KMS-11 (cell line): ENCODE data around the gene PAM16.

Source experiments
- H2AFZ ChIP-seq: fragments of 200-600 bp; sonication (generic); 2 replicates; pipeline ENCODE4 v1.6.1; 2016; ENCODE audit warnings: antibody characterized with exemption, mixed run types, low read depth
- H3K27ac ChIP-seq: fragments of 200-600 bp; sonication (generic); 2 replicates; pipeline ENCODE4 v1.6.1; 2016; ENCODE audit warnings: mild to moderate bottlenecking, mixed run types
- H3K27me3 ChIP-seq: fragments of 200-600 bp; sonication (generic); 2 replicates; pipeline ENCODE4 v1.6.1; 2017; ENCODE audit warnings: mild to moderate bottlenecking, low read depth, mixed run types, moderate library complexity; ENCODE audit not compliant: insufficient read depth
- H3K36me3 ChIP-seq: fragments of 200-600 bp; sonication (generic); 2 replicates; pipeline ENCODE4 v1.6.1; 2017; ENCODE audit warnings: mild to moderate bottlenecking, mixed run types; ENCODE audit not compliant: insufficient read depth
- H3K4me1 ChIP-seq: fragments of 200-600 bp; sonication (generic); 2 replicates; pipeline ENCODE4 v1.6.1; 2016; ENCODE audit warnings: mild to moderate bottlenecking, low read depth, mixed run types; ENCODE audit not compliant: poor library complexity, severe bottlenecking
- H3K4me2 ChIP-seq: fragments of 200-600 bp; sonication (generic); 2 replicates; pipeline ENCODE4 v1.7.0; 2016; ENCODE audit warnings: mild to moderate bottlenecking, mixed run types
- H3K4me3 ChIP-seq: fragments of 200-600 bp; sonication (generic); IDR thresholded peaks from 2 replicates; pipeline ENCODE4 v1.6.1; 2017; ENCODE audit warnings: low read depth, low read length, mixed read lengths; ENCODE audit not compliant: insufficient read depth
- H3K79me2 ChIP-seq: fragments of 200-600 bp; sonication (generic); 2 replicates; pipeline ENCODE4 v1.6.1; 2016; ENCODE audit warnings: low read depth, mixed run types; ENCODE audit not compliant: insufficient read depth
- H3K9ac ChIP-seq: fragments of 200-600 bp; sonication (generic); 2 replicates; pipeline ENCODE4 v1.6.1; 2016; ENCODE audit warnings: mild to moderate bottlenecking, mixed run types
- H4K20me1 ChIP-seq: fragments of 200-600 bp; sonication (generic); 2 replicates; pipeline ENCODE4 v1.6.1; 2016; ENCODE audit warnings: mild to moderate bottlenecking, mixed run types; ENCODE audit not compliant: insufficient read depth
- TF ChIP-seq, protein P1 (sequence below): fragments of 200-600 bp; sonication (generic); conservative IDR thresholded peaks from 2 replicates; pipeline ENCODE4 v1.6.1; 2017; ENCODE audit warnings: low read depth, mild to moderate bottlenecking, antibody characterized with exemption, low read length, moderate library complexity, mixed read lengths

Gene PAM16

DNA sequence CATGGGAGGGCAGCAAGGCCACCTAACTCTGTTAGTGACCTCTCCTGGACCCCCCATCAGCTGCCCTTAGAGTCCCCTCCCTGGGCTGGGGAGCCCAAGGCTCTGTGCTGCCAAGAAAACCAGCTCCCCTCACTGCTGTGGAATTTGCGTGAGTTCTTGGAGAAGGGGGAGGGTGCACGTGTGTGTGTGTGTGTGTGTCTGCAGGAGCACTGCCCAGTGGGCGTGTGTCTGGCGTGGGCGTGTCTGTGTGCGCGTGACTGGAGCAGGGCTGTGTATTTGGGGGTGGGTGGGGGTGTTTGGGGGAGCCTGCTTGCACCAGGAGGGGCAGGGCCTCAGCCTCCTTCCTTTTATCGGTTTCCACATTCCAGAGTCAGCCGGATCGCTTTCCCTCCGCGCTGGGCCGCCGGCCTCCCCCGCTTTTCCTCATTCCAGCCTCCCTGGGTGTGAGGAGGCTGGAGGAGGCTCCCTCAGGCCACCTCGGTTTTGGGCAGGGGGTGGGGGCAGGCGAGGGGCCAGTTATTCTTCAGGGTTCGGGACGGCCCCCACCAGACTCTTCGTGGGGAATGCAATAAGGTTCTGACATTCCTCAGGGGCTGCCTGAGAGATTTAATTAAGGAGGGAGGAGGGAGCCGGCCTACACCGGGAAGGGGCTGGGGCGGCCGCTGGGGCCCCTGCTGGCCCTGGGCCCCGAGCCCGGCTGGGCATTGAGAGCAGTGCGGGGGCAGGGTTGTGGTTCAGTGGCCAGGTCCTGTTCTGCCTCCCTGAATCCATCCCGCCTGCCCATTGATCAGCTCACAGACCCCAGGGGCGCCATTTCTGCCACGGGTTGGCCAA, 23.0 kb upstream of the PAM16 start:
- Histone ChIP-seq H3K9ac (no peak overlapping the region), H3K4me3 (no peak overlapping the region), H3K4me2 (no peak overlapping the region), H3K79me2 (no peaks in the 10 kb centered on the region), H4K20me1 (no peaks in the 10 kb centered on the region), H3K27me3 (no peaks in the 10 kb centered on the region), H2AFZ (no peak overlapping the region), H3K27ac (no peak overlapping the region), H3K36me3 (no peaks in the 10 kb centered on the region), H3K4me1 (no peaks in the 10 kb centered on the region)
- TF ChIP-seq, protein P1, sequence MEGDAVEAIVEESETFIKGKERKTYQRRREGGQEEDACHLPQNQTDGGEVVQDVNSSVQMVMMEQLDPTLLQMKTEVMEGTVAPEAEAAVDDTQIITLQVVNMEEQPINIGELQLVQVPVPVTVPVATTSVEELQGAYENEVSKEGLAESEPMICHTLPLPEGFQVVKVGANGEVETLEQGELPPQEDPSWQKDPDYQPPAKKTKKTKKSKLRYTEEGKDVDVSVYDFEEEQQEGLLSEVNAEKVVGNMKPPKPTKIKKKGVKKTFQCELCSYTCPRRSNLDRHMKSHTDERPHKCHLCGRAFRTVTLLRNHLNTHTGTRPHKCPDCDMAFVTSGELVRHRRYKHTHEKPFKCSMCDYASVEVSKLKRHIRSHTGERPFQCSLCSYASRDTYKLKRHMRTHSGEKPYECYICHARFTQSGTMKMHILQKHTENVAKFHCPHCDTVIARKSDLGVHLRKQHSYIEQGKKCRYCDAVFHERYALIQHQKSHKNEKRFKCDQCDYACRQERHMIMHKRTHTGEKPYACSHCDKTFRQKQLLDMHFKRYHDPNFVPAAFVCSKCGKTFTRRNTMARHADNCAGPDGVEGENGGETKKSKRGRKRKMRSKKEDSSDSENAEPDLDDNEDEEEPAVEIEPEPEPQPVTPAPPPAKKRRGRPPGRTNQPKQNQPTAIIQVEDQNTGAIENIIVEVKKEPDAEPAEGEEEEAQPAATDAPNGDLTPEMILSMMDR, result no peak

DNA sequence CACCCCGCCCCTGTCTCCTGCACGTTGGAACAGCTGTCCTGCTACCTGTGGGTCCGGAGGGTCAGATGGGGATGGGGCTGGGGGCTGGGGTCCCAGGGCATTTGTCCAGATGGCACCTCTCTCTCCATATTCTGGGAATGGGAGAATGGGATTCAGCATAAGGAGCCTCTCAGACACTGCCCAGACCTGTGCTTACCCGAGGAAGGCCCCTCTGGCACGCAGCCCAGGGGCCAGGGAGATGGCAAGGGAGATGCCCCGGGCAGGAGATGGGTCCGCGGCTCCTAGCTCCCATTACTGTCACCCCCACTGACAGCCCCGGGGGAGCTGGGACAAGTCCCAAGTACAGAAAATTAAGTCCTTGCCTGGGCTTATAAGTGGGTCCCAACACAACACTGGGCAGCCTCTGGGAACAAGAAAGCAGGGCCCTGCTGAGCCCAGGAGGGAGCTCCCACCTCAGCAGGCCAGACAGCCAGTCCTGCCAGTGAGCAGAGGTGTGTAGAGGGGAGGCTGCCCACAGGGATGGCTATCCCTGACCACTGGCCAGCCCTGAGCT, 22.3 kb upstream of the PAM16 start:
- Histone ChIP-seq H3K27ac (no peak overlapping the region), H3K36me3 (no peaks in the 10 kb centered on the region), H4K20me1 (no peaks in the 10 kb centered on the region), H3K79me2 (no peaks in the 10 kb centered on the region), H3K9ac (no peak overlapping the region), H3K4me2 (no peak overlapping the region), H3K4me1 (no peaks in the 10 kb centered on the region), H3K27me3 (no peaks in the 10 kb centered on the region), H3K4me3 (no peak overlapping the region), H2AFZ (no peak overlapping the region)
- TF ChIP-seq, protein P1, result no peak

DNA sequence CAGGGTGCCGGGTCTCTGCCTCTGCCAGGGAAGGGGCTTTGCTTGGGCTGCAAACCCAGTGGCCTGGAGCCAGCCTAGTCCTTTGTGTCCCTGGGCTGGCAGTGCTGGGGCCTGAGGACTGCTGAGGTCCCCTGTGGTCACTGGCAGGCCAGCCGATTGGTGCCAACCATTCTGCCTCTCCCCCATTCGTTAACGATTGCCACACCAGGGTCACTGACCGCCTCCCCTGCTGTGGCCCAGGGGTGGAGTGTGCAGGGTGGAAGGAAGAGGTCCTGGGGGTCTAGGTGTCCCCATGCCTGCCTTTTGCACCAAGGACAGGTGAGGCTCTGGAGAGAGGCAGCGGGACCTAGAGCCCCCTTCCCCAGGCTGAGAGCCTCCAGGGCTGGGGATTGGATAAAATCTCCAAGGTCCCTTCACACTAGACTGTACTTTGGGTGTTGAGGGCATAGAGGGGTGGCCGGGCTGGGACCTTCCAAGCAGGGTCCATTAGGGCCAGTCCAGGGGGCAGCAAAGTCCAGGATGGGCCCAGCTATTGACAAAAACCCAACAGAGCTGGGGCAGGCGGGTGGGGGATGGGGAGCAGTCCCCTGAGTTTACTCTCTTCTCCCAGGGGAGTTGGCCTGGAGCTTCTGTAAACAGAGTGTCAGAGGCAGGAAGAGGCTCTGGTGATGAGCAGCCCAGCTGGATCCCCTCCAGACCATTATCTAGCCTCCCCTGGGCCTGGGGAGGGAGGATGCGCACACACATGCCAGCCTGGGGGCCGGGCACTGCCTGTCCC, 21.6 kb upstream of the PAM16 start:
- Histone ChIP-seq H3K9ac (no peak overlapping the region), H4K20me1 (no peaks in the 10 kb centered on the region), H3K27ac (no peak overlapping the region), H2AFZ (no peak overlapping the region), H3K79me2 (no peaks in the 10 kb centered on the region), H3K4me3 (no peak overlapping the region), H3K4me2 (no peak overlapping the region), H3K27me3 (no peaks in the 10 kb centered on the region), H3K4me1 (no peaks in the 10 kb centered on the region), H3K36me3 (no peaks in the 10 kb centered on the region)
- TF ChIP-seq, protein P1, result no peak

DNA sequence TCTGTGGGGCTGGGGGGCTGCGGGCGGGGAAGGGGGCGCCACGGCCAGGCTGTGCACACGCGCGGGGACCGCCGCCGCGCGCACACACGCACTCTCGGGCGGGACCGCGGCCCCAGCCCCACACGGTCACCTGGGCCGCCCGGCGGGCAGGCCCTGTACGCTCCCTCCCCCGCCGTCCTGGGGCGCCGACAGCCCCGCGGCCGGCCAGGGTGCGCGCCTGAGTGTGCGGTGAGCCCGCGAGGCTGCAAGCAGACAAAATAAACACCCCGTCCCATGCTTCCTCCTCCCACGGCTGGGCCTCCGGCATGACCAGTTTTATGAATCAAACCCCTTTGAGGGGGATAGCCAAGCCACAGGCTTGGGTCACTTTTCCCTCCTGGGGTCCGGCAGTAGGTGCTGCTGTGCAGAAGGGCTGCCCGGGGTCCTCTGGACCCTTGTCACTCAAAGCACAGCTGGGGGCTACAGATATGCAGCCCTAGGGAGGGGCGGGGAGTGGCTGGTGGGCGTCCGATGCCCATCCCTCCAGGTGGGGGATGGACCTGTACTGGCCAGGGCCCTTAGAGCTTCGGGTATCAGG, 21.0 kb upstream of the PAM16 start:
- H2AFZ ChIP-seq, result no peak overlapping the region
- H3K27ac ChIP-seq, result no peak overlapping the region
- H3K27me3 ChIP-seq, result no peaks in the 10 kb centered on the region
- no peak overlapping the region for H3K4me3 ChIP-seq
- no peak overlapping the region for H3K9ac ChIP-seq
- no peaks in the 10 kb centered on the region for H3K36me3 ChIP-seq
- H3K4me2 ChIP-seq, result no peak overlapping the region
- no peaks in the 10 kb centered on the region for H4K20me1 ChIP-seq
- TF ChIP-seq, protein P1, result no peak
- no peaks in the 10 kb centered on the region for H3K4me1 ChIP-seq
- no peaks in the 10 kb centered on the region for H3K79me2 ChIP-seq
